Measurements from ENCODE around the gene RCC2.
A peak's percentile ranks its signal among the peaks of the same experiment; 100 is the strongest.

RCC2 gene

DNA sequence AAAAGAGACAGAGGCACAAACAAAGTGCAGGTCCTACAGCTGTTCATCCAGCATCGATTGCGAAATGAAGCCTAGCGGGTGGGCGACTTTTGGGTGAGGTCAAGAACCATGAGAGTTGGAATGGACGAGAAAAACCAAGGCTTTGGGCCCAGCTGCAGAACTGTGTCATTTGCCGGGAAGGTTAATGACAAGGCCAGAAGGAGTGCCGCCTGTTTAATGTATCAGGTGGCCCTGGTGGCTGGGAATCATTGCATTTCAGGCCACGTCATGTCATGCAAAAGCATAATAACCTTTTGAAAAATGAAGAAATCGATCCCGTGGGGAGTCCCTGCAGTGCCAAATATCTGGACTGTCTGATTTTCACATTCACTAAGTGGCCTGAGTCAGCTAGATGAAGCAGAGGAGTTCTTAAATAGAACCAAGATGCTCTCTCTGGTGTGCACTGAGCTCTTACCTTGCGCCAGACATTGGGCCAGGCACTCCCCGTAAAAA lies 8.1 kb upstream of the RCC2 start:
- DNase-seq (ENCODE audit: low read depth in 2 of 3, low spot score in 2 of 3): no peak

DNA sequence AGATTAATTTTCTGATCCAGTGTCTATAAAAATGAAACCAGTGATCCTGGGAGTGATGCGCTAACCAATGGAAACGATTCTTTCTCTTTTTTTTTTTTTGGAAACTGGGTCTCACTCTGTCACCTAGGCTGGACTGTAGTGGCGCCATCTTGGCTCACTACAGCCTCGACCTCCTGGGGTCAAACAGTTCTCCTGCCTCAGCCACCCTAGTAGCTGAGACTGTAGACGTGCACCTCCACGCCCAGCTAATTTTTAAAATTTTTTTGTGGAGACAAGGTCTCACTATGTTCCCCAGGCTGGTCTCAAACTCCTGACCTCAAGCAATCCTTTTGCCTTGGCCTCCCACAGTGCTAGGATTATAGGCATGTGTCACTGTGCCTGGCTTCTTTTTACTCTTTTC lies 3.4 kb upstream of the RCC2 start:
- DNase-seq (ENCODE audit: low read depth in 2 of 3, low spot score in 2 of 3): no peak

DNA sequence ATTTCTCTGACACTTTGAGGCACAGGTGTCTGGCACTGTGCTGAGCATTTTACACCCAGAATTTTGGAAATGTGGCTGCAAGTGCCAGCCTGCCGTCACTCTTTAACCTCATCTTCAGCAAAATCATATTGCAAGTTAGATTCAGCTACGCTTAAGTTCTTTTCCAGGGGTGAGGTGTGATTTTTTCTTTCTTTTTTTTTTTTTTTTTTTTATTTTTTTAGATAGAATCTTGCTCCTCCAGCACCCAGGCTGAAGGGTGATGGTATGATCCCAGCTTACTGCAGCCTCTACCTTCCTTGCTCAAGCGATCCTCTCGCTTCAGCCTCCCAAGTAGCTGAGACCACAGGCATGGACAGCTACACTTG lies 2.5 kb upstream of the RCC2 start:
- no peak for DNase-seq (ENCODE audit: low read depth in 2 of 3, low spot score in 2 of 3)

DNA sequence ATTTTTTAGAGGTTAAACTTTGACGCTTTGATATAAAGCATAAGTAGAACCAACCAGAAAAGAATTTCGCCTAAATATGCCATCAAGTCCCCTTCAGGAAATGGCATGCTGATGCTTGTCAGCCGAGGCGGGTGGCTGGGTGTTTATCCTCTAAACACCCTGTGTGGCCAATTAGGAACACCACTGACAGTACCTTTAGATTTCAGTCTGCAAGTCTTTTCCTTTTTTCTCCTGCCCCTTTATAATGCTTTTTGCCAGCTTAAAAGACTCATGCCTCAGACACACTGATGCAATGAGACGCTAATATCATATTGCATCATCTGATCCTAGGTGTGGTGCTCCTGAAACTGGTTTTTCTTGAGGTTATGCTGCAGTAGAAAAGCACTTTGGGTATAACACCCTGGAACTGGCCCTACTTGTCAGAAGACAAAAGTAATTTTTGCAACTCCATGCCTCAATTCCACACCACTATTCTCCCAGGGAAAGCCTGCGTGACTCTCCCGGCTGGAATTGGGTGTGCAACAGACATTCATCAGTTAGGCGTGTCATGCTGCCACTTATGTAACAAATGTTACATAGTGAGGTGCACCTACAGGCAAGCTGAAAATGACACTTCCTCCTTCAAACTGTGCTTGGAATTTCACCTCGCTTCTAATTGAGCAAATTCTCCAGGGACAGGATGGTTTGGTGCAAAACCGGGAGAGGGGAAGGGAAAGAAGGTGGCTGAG lies 2.0 kb upstream of the RCC2 start:
- no peak for DNase-seq (ENCODE audit: low read depth in 2 of 3, low spot score in 2 of 3)

DNA sequence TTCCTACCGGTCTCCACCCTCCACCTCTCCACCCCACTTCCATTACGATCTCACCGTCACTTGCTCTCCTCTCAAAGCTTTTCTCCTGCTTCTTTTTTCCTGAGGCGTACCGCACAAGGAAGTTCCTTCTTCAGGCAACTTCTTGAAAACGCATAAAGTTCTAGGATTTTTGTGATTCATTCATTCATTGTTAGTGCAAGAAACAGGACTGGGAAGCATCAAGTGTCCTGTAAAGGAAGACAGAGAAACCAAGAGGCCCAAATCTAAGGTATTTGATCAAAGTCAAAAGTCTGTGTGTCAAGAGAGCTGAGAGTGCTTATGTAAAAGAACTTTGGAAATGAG lies 1.3 kb upstream of the RCC2 start:
- no peak for DNase-seq (ENCODE audit: low read depth in 2 of 3, low spot score in 2 of 3)

DNA sequence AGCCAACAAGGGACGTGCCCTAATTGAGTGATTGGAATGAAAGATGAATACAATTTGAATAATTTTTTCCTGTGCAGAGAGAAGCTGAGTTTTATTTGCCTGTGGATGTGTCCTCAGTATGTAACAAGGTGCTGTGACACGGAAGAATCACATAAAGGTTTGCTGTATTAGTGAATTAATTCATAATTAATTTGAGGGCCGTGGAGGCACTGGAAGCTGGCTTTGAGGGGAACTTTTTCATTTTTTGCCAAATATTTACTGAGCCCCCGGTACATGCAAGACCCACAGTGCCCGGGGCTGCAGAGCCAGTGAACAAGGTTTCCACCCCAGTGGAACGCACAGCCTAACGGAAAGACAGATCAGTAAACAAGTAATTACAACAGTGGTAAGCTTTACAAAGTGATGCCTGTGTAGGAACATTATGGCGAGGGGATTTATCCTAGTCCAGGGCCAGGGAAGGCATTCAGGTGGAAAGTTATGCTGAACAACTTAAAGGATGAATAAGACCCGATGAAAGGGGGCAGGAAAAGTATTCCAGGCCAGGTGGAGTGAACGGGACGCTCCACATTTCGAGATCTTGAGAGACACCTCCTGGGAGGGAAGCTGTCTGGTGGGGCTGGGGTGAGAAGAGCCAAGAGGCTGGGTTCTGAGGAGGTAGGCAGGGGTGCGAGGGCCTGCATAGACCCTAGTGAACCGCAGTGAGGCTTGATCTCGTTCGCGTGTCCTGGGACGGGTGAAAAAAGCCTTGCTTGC lies 773 bp upstream of the RCC2 start:
- DNase-seq (ENCODE audit: low read depth in 2 of 3, low spot score in 2 of 3): no peak

DNA sequence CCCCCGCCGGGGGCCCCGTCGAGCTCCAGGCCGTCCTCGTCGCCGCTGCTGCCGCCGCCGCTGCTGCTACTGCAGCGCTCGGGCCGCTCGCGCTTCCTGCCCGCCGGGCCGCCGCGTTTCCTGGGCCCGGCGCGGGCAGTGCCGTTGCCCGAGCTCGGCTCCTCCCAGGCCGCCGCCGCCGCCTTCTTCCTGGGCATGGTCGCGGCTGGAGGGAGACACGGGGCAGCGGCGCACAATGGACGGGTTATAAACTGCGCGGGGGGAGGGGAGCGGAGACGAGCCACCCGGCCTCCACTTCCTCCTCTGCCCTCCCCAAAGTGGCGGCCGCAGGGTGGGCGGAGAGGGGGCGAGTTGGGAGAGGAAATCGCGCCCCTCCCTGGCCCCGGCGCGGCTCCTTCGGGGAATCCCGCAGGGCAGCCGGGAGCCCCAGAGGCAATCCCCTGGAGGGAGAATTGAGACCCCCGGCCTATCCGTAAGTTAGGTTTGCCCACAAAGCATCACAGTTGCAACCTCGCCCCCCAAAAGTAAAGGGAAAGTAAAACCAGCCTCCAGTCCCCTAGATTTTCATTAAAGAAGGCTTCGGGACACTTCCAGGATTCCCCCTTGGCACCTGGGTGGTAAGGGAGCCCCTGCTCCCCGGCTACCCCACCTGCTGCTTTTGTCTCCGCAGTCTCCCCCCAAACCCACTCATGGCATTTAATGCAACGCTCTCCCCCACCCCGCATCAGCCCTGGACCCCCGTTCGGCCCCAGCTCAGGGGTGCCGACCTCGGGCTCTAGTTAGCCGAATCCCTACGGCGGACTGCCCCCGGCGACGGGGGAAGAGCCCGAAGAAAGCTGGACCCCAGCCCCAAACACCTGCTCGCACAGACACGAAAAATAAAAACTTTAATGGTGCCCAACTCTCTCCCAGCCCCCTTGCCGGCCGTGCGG lies 893 bp downstream of the RCC2 start:
- peak; percentile 58 to 82 (median 66) for DNase-seq (ENCODE audit: low read depth in 2 of 3, low spot score in 2 of 3)

DNA sequence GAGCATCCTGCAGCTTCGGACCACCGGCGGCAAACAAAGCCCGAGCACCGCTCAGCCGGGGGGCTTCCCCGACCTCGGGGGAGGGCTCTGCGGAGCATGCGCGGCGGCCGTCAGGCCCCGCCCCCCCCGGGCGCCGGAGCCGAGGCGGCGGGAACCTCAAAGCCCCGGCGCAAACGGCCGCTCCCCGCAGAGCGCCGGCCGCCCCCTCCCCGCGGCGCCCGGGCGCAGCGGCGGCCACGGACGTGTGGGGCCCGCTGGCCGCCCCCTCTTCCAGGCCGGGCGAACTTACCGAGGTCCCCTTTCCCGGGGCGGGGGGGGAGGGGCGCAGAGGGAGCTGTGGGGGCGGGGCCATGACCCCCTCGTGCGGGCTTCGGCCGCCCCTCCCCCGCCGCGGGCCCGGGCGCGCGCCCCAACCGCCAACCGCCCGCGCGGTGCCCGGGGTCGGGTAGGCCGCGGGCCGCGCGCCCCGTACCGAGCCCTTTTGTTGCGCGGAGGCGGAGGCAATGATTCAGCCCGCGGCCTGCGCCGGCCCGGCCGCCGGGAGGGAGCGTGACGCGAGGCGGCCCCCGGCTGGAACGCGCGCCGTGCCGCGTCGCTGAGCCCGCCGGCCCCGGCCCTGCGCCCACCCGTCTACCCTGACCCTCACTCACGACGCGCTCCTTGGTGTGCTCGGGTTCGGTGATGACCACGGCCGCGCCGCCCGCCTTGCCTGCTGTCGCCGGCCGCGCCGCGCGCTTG lies 1.7 kb downstream of the RCC2 start:
- DNase-seq (ENCODE audit: low read depth in 2 of 3, low spot score in 2 of 3): peak; percentile 19 to 46 (median 44)

DNA sequence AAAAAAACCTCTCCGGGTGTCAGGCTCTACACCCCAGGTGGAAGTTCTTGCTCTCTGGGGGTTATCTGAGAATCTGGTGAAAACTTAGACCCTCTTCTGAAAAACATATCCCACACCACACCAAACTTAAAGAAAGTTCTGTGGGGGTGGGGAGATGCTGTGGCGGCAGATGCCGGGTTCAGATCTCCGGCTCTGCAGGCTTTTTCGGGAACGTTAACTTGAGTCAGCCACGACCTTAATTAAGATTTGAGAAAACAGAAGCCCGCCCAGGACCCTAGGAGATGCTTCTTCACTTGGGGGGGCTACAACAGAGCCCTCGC lies 2.3 kb downstream of the RCC2 start:
- DNase-seq (ENCODE audit: low read depth in 2 of 3, low spot score in 2 of 3): no peak

DNA sequence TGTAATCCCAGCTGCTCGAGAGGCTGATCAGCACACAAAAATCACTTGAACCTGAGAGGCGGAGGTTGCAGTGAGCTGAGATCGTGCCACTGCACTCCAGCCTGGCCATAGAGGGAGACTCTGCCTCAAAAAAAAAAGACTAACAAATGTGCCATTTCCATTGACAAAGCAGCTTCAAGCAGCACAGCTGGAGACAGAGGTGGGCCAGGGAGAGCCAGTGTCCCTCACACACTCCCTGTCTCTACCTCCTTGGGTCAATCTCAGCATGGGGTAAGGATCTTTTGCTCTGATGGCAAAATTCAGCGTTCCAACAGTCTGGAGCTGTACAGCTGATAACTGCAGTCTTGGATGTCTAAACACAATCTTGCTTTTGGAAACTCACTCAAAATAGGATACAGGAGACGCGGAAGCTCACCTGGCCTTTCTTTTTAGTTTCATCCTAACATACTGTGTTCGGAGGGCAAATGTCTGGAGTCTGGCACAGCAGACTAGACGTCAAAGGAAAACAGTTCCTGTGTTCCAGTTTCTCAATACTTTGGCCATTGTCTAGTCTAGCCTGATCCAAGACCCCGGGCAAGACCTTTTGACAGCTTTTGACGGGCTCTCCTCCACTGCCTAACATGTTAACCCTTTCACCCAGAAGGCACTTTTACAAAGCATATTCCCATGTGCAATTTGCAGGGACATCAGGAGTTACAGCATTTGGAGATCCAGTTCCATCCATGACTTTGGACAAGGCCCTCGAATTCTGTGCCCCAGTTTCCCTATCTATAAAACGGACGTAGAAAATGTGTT lies 2.9 kb downstream of the RCC2 start:
- DNase-seq (ENCODE audit: low read depth in 2 of 3, low spot score in 2 of 3): no peak

DNA sequence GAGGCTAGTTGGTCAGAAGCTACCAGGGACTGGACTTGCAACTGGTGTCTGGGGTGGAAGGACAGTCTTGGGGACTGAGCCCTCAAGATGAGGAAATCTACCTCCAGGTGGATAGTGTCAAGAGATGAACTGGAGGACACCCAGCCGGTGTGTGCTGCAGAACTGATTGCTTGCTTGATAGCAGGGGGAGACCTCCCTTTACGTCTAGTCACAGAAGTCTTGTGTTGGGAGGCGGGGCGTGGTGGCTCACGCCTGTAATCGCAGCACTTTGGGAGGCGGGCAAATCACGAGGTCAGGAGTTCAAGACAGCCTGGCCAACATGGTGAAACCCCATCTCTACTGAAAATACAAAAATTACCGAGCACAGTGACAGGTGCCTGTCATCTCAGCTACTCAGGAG lies 4.9 kb downstream of the RCC2 start:
- DNase-seq (ENCODE audit: low read depth in 2 of 3, low spot score in 2 of 3): no peak

DNA sequence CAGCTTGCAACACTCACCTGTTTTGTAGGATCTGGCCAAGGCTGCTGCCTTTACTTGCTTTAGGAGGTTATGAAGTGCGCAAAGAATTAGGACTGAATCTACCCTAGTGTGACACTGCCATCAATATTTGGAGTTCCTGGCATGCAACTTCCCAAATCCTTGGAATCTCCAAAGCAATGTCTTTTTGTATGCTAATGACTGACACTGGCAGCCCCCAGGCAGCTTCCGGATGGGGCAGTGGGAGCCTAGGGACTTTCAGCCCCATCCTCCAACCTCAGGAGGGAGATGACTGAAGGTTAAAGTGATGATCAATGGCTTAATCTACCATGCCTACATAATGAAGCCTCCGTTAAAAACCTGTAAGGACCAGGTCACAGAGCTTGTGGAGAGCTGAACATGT lies 5.5 kb downstream of the RCC2 start:
- DNase-seq (ENCODE audit: low read depth in 2 of 3, low spot score in 2 of 3): no peak

DNA sequence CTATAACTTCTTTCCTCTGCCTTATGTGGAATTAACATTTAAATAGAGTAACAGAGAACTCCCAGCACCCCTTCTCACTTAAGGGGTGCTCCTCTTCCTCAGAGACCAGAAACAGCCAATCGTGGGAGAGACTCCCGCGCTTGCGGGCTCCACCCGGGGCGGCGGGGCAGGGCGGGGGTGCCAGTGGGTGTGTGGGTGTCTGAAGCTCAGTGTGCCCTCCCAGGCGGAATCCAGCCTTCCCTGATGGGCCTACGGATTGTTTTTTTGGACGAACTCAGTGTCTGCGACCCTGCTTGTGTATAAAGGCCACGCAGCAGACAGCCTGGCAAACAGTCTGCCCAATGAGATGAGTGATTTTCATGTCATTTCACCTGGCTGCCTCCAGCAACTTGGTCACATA lies 6.2 kb downstream of the RCC2 start:
- DNase-seq (ENCODE audit: low read depth in 2 of 3, low spot score in 2 of 3): no peak

DNA sequence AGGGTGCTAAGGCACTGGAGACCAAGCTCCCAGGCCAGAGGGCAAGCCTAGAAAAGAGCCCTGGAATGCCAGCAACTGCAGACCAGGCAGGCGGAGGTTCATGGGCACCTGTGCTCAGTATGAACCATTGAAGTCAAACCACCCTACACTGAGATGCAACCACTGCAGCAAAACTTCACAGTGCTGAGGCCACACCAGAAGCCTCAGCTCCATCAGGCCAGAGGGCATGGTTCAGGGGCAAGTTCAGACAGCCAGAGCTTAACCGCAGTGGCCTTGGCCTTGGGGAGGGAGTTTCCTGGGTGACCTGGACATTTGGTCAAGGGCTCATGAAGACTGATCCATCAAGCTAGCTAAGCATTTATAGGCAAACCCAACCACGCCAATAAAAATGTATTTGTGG lies 7.1 kb downstream of the RCC2 start:
- DNase-seq (ENCODE audit: low read depth in 2 of 3, low spot score in 2 of 3): no peak

DNA sequence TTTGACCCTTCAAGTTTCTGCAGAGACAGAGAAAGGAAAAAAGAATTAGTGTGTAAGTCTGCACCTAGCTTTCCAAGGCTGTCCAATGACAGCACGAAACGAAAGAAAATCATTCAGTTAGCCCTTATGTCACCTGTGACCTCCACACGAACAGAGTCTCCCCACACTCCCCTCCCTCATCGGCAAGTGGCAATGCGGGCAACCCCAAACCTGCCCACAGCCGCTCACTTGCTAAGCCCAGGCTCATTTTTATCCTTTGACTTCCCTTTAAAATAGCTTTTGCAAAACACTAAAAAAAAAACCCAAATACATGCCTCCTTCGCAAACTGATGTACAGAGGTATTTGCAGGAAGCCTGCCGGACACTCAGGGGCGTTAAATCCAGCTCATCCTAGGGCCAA lies 10.3 kb downstream of the RCC2 start:
- no peak for DNase-seq (ENCODE audit: low read depth in 2 of 3, low spot score in 2 of 3)

DNA sequence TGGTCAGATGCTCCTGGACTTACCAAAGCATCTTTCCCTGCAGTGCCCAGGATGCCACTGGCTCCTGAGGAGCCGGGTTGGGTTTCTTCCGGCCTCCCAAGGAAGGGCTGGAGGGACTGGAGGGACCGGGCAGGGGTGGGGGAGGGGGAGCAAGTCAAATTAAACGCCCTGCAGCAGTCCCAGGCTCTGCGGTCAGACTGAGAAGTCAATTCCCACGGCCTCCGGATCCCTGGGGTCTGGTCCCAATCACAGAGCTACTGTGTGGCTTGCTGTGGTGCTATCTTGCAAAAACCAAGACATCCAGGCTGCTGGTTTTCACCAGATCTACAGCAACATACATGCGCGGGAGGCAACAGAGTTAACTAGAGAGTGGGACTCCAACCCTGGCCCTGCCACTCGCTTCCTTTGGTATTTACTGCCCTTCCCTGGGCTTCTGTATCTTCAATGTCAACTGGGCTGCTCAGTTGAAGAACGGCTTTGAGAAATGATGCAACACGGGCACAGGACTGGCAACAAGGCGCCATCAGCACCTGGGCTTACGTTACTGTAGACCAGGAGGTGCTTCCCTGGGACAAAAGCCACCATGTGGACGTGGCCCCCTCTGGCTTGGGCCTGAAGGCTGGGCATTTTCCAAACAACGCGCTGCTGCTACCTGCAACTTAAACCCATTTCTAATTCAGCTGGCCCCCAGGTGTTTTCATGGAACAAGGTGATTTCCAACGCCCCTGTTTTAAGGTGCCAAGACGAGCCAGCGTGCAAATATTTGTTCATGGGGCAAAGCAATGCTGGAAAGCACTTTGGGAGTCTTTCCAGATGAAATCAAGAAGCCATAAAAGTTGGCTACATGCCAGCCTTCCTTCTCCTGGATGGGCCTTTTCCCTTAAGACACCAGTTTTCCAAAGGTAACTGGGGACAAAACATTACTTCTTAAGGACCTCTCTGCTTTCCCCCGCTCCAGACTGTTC lies 11.5 kb downstream of the RCC2 start:
- no peak for DNase-seq (ENCODE audit: low read depth in 2 of 3, low spot score in 2 of 3)

DNA sequence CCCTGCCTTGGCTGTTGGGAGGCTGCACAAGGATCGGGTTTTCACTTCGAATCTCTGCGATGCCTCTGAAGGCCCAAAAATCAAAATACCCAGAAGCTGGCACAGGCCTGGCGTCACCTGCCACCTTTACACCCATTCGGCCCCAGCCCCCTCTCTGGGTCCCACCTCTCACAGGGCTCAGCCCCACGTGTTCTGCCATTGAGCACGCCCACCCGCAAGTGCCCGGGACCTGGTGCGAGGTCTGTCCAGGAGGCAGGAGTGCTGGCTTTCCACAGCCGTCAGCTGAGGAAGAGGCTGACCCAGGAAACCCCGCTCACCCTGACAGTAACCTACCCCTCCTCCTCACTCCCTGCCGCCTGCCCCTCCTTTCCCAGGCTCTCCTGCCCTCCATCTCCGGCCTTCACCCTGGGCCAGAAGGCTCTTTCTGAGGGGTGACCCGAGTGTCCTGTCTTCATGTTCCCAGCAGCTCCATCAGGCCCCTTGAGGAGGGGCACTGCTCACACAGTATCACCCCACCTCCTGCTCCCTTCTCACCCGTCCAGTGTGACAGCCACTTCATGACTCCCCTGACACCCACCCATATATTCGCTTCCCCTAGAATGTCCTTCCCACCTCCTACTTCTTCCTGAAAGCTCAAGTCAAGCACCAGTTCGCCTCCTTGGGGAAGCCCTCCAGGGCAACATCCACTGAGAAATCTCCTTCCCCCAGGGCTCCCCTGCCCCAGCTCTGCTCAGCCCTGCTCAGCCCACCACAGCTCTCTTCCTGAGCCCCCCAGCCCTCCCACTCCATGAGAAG lies 13.5 kb downstream of the RCC2 start:
- DNase-seq (ENCODE audit: low read depth in 2 of 3, low spot score in 2 of 3): no peak

DNA sequence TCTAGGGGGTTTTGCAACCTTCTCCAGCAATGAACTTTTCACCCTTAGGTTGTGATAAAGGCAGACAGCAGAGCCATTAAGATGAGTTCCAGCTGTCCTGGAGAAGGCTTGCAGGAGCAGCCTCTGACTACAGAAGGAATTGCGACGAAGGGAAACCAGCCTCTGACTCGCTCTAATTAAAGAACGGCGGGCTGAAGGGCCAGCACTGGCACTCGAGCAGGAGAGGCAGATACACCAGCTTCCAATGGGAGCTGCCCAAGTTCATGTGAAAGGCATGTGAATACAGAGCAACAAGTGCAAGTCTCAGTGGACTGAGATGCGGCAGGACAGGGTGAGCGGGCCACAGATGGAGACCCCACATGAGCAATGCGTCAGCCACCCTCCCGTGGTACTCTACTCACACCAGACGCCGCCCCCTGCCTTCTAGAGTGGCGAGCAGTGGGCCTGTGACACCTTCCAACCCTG lies 15.7 kb downstream of the RCC2 start:
- no peak for DNase-seq (ENCODE audit: low read depth in 2 of 3, low spot score in 2 of 3)
